Measurements from ENCODE around the gene ABCA2. TPM values are rescaled to one million over a fixed set of nuclear protein-coding genes. Genes with fewer than 3 reads are reported as not detected.

ABCA2 gene
- total RNA-seq, 1 donor from 2014 or later = 8.5 TPM

DNA sequence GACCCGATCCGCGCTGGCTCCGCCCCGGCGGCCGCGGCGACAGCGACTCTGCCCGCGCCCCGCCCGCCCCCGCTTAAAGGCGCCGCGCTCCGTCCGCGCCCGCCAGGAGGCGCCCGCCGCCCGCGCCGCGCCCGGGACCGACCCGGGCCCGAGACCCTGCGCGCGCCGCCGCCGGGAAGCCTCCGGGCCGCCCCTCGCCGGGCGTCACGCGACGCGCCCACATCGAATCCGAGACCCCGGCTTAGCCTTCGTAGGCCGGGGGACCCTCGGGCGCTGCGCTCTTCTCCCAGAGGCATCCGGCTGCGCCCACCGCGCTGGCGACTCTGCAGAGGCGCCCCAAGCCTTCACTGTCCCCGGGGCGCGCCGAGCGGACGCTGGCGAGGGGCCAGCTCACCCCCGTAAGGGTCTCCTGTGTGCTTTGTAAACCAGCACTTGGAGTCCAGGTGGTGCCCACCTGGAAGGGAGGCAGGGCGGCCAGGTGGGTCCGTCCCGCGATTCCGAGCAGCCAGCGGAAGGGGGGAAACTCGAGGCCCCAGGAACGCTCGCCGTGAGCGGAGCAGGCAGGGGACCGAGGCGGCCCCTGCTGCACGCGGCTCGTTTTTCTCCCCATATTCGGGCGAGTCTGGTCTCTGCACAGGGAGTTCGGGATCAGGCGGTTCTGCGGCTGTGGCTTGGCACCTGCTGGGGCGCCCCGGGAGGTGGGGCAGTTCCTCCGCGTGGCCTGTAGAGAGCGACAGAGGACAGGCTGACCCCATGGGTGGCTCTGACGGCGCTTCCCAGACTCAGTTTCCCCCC, 423 bp upstream of the ABCA2 start:
- peak; percentile 51 for DNase-seq

DNA sequence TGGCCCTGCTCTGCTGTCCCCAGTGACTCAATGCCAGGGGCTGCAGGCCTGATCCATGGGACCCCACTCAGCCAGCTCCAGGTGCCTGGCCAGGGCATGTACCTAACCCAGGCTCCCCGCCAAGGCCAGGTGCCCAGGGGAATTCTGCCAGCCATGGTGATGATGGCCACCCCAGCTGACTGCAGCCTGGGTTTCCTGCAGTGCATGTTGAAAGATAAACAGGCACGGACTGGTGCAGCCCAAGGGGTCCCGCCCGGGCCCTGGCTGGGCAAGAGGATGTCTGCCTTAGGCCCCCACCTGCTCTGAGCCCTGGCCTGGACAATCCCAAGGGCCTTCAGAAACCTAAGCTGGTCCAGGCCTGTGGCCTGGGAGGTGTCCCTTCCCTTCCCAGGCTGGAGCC, 1.2 kb downstream of the ABCA2 start:
- no peak for DNase-seq

DNA sequence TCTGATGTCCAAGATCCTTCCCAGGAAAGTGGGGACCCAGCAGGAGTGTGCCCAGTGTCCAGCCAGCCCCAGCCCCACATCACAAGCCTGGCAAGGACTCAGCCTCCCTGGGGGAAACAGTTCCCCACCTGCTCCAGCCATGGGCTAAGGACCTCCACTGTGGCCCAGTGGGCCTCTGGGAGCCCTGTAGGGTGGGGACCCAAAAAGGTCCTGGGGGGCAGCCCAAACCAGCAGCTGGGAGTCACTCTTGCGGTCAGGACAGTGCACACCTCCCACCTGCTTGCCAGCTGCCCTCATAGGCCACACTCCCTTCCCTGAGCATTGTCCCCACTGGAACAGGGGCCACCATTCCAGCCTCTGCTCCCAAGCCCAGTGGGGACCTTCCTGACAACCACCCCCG, 1.7 kb downstream of the ABCA2 start:
- DNase-seq = no peak

DNA sequence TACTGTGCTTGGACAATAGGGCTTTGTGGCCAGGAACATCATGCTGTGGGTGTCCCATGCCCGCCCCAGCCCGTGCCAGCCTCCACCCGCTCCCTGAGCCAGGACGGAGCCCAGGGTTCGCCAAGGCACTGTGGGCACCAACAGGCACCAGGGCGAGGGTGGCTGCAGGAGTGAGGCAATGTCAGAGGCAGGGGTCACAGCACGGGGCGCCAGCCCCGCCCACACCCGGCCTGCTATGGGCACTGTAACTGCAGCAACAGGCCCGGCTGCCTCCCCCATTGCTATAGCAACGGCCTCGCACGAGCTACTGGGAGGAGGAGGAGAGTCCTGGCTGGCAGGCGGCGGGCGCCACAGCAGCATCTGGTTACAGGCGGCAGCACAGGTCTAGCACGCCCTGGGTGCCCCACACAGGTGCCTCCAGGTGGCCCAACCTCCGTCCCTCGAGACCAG, 2.5 kb downstream of the ABCA2 start:
- no peak for DNase-seq

DNA sequence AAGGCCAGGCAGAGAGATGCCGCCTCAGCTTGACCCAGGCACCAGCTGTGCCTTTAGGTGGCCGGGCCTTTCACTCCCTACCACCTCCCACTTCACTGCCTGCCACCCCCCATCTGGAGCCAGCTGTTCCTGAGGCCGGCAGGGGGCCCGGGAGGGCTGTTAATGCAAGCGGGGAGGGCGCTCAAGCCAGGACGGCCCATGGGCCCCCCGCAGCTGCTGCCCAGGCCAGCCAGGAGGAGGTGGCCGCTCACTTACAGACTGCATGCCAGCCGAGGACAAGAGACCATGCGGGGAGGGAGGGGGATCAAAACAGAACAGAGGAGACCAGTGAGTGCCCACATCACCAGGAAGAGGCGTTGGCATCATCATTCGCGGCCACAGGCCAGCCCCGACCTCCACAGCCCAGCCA, 4.5 kb downstream of the ABCA2 start:
- DNase-seq = no peak

GRCh38 chr9:137023157-137023556, 4.9 kb downstream of the ABCA2 start:
- no peak for DNase-seq

GRCh38 chr9:137022662-137023008, 5.4 kb downstream of the ABCA2 start:
- DNase-seq = no peak

DNA sequence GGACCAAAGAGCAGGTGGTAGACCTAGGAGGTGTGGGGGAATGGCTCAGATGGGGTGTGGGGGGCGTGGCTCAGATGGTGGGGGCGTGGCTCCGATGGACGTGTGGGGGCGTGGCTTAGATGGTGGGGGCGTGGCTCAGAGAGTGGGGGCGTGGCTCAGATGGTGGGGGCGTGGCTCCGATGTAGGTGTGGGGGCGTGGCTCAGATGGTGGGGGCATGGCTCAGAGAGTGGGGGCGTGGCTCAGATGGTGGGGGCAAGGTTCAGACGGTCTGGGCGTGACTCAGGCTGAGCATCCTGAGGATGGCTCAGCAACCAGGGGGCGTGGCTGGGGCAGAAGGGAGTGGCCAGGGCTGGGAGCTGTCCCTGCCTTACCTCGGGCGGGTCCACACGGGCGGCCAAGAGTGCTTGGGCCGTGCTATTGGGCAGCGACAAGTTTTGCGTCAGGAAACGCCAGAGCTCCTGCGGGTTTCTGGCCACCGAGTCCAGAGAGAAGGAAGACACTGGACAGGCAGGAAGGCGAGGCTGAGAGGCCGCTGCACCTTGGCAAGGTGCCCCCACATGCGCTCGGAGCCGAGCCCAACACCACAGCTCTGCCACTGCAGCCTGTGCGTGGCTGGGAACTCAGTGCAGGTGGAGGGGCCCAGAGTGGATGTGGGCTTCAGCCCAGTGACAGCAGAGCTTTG, 5.9 kb downstream of the ABCA2 start:
- DNase-seq = peak; percentile 70

GRCh38 chr9:137021568-137021978, 6.5 kb downstream of the ABCA2 start:
- no peak for DNase-seq

DNA sequence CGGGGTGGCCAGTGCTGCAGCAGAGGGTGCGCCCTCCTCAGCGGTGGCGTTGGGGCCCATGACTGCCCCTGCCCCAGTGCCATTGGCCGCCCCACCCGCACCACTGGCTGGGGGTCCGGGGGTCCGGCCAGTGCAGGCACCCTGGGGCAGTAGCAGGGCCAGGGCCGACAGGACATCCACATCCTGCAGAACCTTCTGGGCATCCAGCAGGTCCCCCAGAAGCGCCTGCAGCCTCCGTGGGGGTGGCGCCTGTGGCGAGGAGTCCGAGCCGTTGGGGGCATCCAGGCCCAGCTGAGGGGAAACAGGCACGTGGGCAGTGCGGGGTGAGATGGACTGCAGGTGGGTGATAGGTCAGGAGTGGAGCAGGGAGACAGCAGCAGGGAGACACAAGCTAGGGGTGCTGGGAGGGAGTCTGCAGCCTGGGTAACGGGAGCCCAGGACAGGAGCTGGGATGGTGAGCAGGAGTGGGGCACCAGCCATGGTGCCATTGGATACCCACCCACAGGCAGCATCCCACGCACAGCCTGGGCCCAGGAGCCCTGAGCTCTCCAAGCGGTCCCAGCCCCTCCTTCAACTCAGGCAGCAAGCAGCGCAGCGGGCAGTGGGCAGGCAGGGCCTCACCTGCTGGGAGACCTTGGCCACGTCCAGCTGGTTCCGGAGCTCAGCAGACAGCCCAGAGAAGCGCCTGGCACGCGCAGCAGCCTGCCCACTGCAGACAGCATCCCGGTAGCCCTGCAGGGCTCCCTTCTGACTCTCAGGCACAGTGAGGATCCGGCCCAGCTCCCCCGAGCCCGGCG, 7.1 kb downstream of the ABCA2 start:
- DNase-seq = no peak

DNA sequence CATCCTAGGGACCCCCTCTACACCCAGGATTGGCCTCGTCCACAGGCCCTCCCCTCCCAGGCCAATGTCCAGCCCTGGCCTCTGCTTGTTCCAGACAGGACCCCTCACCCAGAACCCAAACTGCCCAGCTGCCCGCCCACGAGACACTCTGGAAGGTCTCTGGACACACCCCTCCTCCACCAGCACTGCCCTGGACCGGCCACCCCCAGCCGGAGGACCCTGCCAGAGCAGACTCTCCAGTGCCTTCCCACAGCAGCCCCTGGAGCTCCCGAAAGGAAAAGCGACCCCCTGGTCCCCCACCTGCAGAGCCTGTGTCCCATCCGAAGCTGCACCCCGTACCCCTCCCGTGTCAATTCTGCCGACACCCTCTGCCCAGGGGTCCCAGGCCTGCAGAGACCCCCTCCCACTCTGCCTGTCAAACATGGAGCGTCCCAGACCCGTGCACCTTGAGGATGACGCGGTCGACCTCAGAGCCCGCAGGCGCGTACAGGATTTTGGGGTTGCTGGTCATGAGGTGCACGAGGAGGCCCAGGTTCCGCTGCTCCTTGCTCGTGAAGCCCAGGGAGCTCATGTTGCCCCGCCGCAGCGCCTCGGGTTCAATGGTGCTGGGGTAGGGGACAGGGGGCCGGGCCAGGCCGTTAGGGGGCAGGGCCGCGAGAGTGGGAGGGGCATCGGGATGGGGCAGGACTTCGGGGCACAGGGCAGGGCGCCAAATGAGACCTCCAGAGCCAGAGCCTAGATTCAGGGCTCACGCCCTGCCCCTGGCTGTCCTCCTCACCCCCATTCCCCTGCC, 8.0 kb downstream of the ABCA2 start:
- DNase-seq = no peak

- no peak for DNase-seq
Observed at GRCh38 chr9:137018761-137019559, 9.1 kb downstream of the ABCA2 start.

DNA sequence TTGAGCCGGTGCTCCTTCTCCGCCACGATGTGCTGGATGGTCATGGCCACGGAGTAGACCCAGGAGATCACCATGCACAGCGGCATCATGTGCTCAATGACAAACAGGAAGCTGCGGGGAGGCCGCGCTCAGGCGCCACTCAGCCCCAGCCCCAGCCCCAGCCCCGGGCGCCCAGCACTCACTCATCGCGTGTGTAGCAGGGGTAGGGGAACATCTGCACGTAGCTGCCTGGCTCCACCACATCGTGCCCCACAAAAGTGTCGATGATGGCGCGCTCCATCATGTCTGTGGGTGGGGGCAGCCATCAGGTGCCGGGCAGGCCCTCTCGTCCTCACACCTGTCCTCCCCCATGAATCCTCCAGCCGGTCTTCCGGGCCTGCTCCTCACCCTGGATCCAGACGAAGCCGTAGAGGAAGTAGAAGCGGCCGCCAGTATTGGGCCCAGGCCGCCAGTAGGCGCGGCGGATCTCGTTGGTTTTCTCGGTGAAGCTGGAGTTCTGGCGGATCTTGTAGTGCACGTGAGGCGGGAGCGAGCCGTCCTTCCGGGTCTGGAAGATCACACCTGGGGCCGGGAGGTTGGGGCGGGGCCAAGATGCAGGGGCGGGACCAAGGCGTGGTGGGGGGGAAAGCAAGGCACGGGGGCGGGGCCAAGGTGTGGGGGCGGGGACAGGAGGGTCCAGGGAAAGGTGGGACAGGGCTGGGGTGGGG, 10.1 kb downstream of the ABCA2 start:
- DNase-seq = no peak

DNA sequence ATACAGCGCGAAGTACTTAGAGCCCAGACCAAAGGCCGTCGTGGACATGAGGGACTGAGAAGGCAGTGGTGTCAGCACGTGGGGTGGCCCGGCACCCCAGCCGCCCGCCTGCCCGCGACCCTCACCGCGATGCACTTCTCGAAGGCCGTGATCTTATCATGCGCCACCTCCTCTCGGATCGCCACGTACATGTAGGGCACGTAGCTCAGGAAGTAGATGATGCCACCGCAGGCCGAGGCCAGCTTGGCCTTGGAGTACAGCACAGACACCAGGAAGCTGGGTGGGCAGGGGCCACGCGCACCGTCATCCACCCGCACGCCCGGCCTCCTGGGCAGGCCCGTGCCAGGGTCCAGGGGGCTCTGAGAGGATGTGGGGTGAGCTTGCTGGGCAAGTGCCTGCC, 11.0 kb downstream of the ABCA2 start:
- DNase-seq = no peak

GRCh38 chr9:137016436-137016835, 11.6 kb downstream of the ABCA2 start:
- no peak for DNase-seq

DNA sequence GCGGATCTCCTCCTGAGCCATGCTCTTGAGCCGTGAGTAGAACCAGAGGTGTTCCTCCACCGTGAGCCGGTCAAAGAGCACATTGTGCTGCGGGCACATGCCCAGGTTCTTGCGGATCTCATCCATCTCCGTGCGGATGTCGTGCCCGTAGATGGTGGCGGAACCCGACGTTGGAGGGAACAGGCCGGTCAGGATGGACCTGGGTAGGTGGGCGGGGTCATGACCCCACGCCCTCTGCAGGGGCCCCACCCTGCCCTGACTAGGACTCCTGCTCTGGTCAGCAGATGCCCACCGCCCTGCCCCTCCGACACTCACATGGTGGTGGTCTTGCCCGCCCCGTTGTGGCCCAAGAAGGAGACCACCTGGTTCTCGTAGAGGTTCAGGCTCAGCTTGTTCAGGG, 12.1 kb downstream of the ABCA2 start:
- DNase-seq = no peak

DNA sequence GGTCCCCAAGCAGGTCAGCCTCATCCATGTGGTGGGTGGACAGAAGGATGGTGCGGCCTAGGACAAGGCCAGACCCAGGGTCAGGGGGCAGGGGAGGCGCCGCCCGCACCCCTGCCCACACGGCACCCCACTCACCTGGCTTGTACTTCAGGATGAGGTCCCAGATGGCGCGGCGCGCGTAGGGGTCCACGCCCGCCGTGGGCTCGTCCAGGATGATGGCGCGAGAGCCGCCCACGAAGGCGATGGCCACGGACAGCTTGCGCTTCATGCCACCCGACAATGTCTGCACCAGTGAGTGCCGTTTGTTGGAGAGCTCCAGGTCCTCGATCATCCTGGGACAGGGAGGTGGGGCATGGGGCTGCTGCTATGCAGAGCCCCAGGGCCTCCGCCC, 12.5 kb downstream of the ABCA2 start:
- no peak for DNase-seq

- no peak for DNase-seq
Observed at GRCh38 chr9:137014776-137015539, 13.1 kb downstream of the ABCA2 start.

GRCh38 chr9:137014166-137014565, 13.9 kb downstream of the ABCA2 start:
- no peak for DNase-seq

DNA sequence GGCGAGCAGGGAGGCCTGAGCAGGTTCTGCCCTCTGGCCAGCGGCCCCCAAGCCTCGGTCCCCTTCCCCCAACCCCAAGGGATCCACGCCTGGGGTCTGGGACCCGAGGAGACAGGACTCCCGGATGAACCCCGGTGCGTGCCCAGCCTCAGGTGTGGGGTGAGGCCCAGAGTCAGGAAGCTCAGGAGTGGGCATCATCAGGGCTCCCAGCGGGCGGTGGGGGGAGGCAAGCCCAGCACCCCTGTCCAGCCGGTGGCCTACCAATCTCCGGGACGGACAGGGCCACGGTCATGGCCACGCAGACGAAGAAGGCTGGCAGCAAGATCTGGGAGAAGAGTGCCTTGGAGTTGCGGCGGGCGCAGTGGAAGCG, 14.5 kb downstream of the ABCA2 start:
- DNase-seq = no peak
